ENCODE measurements around the gene MPDZ.
A peak's percentile ranks its signal among the peaks of the same experiment; 100 is the strongest.

MPDZ gene

GRCh38 chr9:13279284-13280141 lies at the start of gene MPDZ:
TSS of gene MPDZ (minus strand) at chr9:13279692. CDS start at chr9:13250315, 29,377 bp downstream.
- no peak for DNase-seq

GRCh38 chr9:13324988-13325387 lies 45.5 kb upstream of the MPDZ start:
- DNase-seq: no peak

GRCh38 chr9:13322828-13323550 lies 43.5 kb upstream of the MPDZ start:
- DNase-seq: no peak

- DNase-seq: no peak
Observed at GRCh38 chr9:13318027-13318426, 38.5 kb upstream of the MPDZ start.

GRCh38 chr9:13296972-13297371 lies 17.5 kb upstream of the MPDZ start:
- DNase-seq: no peak

- DNase-seq: no peak
Observed at GRCh38 chr9:13295556-13295955, 16.1 kb upstream of the MPDZ start.

GRCh38 chr9:13292782-13293181 lies 13.3 kb upstream of the MPDZ start:
- no peak for DNase-seq

GRCh38 chr9:13292158-13292557 lies 12.7 kb upstream of the MPDZ start:
- DNase-seq: no peak

- DNase-seq: no peak
Observed at GRCh38 chr9:13291718-13292117, 12.2 kb upstream of the MPDZ start.

- no peak for DNase-seq
Observed at GRCh38 chr9:13284011-13284410, 4.5 kb upstream of the MPDZ start.

- DNase-seq: no peak
Observed at GRCh38 chr9:13282998-13283397, 3.5 kb upstream of the MPDZ start.

- no peak for DNase-seq
Observed at GRCh38 chr9:13281356-13282016, 2.0 kb upstream of the MPDZ start.

- no peak for DNase-seq
Observed at GRCh38 chr9:13278368-13279246, 885 bp downstream of the MPDZ start.

GRCh38 chr9:13278023-13278367 lies 1.5 kb downstream of the MPDZ start:
- no peak for DNase-seq

- no peak for DNase-seq
Observed at GRCh38 chr9:13274886-13275641, 4.4 kb downstream of the MPDZ start.

GRCh38 chr9:13270734-13271133 lies 8.8 kb downstream of the MPDZ start:
- no peak for DNase-seq

- DNase-seq: no peak
Observed at GRCh38 chr9:13269589-13270452, 9.7 kb downstream of the MPDZ start.

GRCh38 chr9:13268469-13268868 lies 11.0 kb downstream of the MPDZ start:
- peak; percentile 83 for DNase-seq

- peak; percentile 88 for DNase-seq
Observed at GRCh38 chr9:13267743-13268142, 11.7 kb downstream of the MPDZ start.

GRCh38 chr9:13266167-13266566 lies 13.3 kb downstream of the MPDZ start:
- DNase-seq: no peak

GRCh38 chr9:13264788-13265187 lies 14.7 kb downstream of the MPDZ start:
- no peak for DNase-seq

All from OCI-M1 (cell line).